HG02970 (cell line): Measurements from ENCODE around the gene TANGO2.

Experiments
- ATAC-seq: cut with Tn5 transposase; IDR thresholded peaks from one replicate; pipeline ENCODE4 v1.9.1; 2021; ENCODE audit warnings: mild to moderate bottlenecking, moderate library complexity, moderate number of reproducible peaks; ENCODE audit not compliant: unreplicated experiment, low FRiP score

TANGO2 gene

DNA sequence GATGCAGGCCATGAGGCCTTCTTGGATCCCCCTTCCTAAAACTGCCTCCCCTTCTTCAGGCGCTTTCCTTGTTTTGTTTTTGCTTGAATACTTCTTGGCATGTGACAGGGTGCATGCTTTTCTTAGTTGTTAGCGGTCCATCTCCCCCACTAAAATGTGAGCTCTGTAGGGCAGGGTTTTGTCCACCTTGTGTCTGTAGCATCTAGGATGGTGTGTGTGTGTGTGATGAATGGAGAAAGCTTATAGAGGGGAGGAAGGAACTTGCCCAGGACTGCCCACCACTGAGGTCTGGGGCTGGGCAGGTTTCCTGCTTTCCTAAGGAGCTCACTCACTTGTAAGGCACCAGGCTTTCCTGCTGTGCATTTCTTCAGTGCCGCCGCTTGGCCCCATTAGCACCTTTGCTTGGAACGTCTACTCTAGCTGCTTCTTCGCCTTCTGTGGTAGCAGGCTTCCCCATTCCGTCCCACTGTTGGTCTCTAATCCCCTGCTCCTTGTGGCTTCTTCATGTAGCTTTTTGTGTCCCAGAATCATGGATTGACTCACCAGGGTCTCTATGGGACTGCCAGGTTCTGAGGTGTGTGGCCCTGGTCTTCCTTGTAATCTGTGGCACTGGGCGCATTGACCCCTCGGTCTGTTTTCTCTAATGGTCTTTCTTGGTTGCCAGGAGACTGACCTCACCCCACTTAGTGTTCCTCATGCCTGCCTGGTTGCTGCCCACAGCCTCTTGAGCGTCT is 62.4 kb downstream of the TANGO2 start:
- ATAC-seq: no peak

DNA sequence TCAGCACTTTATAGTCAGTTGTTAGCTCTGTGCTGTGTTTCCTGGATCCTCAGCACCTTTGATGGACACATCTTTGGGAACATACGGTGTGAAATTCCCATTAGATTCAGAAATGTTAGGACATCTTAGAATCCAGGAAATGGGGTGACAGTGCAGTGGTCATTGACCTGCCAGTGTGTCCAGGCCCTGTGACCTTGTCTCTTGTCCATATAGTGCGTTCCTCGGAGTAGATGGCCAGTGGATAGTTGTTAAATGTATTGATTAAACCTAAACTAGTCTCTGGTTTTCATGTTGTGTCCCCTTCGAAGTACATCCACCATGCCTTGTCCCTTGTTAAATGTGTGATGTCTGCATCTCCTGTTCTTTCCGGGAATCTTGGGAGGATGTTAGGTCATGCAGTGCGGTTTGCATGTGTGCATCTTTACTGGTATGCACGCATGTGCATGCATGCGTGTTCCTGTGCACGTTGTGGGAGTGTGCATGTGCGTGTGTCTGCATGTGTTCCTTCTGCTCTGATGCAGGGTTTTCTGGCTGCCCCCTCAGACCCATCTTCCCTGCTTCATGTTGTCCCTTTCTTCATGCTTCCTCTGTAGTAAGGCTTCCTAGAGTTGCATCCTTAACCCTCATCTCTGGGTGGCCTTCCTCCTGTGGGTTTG is 63.1 kb downstream of the TANGO2 start:
- ATAC-seq: no peak

DNA sequence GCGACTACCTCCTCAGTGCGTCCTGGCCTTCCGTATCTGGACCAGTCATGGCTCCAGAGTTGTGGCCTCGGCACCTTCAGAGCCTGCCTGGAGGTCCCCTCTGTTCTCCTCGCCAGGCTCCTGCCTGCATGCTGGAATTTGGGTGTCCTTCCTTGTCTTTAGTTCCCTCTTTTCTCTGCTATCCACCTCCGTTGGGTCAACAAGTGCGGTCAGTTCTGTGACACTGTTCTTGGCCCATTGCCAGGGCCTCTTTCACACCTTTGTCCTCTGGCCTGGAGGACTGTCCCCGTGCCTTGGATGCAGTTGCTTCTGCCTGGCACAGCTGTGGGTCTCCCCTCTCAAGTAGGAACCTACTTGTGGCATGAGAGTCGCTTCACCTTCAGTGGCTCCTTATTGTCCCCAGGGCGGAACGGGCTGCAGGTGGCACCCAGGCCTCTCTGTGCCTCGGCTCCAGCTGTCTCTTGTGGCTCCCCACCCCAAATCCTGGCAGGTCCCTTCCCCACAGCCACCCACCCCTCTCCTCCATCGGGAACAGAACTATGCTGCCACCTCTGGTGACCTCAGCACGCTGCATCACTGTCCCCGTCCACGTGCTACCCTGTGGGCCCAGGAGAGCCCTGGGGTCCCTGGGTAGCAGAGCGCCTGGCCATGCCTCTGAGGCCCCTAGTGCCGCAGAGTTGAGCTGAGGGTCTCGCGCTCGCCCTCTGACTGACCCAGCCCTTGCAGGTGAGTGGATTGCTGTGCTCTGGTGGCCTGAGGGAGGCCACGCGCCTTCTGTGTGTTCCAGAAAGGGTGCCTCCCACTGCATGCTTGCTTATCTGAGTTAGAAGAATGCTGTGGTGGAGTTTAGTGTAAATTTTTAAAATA is 63.9 kb downstream of the TANGO2 start:
- no peak for ATAC-seq

DNA sequence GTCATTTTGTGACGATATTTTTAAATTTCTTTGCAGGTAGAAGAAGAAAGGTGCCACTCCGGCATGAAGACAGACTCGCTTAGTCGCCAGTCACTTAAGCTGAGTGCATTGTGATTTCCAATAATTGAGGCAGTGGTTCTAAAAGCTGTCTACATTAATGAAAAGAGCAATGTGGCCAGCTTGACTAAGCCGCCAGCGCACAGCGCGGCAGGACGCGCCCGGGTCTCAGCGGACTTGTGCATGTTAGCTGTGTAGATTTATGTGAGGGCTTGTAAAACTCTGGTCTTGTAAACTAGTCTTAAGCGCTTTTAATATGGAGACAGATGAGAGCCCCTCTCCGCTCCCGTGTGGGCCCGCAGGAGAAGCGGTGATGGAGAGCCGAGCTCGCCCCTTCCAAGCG is 64.7 kb downstream of the TANGO2 start:
- ATAC-seq: no peak

DNA sequence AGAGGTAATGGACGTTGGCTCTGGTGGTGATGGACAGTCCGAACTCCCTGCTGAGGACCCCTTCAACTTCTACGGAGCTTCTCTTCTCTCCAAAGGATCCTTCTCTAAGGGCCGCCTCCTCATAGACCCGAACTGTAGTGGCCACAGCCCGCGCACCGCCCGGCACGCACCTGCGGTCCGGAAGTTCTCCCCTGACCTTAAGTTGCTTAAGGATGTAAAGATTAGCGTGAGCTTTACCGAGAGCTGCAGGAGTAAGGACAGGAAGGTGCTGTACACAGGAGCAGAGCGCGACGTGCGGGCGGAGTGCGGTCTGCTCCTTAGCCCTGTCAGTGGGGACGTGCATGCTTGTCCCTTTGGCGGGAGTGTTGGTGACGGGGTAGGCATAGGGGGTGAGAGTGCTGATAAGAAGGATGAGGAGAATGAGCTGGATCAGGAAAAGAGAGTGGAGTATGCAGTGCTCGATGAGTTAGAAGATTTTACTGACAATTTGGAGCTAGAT is 65.2 kb downstream of the TANGO2 start:
- ATAC-seq: no peak

DNA sequence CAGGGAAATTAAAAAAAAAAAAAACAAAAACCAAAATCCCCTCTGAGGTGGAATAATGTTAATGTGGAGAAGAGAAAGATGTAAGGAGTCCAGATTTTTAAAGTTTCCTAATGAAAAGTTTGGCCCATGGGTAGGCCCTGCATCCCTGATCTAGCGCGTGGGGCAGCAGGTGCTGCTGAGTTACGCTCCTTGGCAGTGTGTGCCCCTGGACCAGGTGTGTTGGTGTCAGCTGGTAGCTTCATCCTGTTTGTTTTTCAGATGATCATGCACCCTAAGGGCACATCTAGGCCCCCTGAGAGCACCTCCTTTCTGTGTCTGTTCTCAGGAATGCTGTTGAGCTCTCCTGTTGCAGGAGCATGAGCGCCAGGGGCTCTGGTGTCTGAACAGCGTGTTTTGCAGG is 65.9 kb downstream of the TANGO2 start:
- ATAC-seq: no peak

DNA sequence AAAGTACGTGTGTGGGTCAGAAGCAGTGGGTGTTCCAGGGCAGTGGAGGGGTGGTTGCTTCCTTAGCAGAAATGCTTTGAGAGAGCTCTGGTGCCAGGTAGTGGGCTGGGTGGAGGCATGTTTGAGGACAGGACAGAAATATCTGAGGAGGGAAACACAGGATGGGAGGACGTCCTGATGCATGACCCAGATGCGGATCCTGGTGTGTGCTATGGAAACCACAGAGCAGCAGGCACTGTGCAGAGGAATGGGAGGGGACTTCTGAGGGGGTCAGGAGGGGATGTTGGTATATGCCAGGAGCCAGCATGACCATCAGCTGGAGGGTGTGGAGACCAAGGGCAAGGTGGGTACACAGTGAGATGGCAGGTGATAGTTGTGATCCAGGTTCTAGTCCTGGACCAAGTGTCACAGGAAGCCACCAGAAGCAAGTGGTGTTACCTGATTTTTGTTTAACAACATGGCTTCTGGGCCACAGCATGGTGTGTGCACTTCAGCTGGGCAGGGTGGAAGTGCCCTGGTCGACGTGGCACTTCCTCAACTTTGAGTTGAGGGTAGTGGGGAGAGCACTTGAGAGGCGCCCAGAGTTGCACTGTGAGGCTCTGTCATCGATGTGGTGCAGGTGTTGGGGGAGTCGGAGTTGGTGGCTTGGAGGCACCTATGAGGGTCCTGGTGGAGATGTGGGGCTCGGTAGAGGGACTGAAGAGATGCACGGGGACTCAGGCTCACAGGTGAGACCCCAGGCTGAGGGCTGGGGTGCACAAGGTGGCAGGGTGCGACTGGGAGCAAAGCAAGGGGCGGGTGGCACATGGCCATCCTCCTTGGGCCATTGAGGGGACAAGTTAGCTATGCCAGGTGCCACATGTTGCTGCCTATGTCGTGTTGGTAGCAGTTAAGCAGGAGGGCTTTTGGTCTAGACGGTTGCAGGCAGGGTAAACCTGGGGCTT is 66.7 kb downstream of the TANGO2 start:
- ATAC-seq: no peak

DNA sequence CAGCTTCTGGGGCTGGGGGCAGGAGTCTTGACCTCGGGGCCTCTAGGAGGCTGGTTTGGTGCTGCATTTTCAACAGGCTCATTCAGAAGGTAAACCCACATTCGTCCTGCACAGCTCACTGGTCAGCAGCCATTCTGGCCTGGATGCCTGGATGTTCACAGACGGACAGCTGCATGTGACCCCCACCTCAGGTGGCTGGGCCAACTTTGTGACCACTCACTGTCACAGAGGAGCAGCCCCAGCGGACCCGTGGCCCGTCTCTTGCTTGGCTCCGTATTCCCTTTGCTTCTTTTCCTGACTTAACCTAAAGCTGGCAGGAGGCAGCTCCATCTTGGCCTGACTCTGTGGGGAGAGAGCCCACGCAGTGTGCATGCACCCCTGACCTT is 67.3 kb downstream of the TANGO2 start:
- ATAC-seq: no peak

DNA sequence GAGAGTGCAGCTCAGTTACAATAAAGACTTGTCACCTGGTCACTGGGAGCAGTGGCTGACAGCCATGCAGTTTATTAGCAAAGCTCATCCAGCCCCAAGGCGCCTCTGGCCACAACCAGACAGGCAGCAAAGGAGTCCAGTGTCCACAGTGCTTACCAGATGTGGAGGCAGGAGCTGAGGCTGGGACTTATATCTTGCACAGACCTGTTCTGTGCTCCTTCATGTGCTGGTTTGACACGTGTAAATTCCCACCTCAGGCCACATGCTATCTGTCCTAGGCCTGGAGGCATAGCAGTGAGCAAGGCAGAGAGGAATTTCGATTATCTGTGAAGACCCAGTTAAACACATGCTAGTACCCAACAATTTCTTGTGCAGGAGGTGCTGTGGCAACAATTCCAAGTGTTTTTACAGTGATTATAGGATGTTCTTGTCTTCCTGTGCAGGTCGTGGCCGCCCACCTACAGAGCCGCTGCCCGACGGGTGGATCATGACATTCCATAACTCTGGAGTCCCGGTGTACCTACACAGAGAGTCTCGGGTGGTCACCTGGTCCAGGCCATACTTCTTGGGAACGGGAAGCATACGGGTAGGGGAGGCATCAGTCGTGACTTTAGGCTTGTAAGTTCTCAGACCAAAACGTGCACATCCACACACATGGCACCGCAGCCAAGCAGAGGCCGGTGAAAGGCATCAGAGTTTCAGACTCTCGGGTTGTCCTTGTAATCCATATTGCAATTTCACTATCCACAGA is 68.5 kb downstream of the TANGO2 start:
- ATAC-seq: no peak

DNA sequence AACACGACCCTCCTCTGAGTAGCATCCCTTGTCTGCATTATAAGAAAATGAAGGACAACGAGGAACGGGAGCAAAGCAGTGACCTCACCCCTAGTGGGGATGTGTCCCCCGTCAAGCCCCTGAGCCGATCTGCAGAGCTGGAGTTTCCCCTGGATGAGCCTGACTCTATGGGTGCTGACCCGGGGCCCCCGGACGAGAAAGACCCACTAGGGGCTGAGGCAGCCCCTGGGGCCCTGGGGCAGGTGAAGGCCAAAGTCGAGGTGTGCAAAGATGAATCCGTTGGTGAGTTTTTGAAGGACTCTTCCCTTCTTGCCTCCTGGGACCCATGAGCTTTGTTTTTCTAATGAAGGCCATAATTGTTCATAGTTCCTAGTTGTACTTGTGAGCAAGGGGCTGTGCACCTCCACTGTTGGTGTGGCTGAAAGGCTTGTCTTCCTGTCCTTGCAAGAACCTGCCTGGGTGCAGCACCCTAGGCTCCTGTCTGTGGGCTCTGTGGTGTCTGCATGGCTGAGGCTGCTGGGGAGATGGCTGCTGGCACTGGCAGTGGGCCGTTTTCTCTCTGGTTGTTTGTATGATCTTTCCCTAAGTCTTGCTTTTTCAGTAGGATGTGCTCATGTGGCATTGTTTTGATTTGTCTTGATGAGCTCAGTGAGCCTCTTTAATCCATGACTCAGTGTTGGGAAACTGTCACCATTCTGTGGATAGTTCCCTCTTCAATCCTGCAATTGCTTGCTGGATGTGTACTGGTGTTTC is 69.2 kb downstream of the TANGO2 start:
- no peak for ATAC-seq

DNA sequence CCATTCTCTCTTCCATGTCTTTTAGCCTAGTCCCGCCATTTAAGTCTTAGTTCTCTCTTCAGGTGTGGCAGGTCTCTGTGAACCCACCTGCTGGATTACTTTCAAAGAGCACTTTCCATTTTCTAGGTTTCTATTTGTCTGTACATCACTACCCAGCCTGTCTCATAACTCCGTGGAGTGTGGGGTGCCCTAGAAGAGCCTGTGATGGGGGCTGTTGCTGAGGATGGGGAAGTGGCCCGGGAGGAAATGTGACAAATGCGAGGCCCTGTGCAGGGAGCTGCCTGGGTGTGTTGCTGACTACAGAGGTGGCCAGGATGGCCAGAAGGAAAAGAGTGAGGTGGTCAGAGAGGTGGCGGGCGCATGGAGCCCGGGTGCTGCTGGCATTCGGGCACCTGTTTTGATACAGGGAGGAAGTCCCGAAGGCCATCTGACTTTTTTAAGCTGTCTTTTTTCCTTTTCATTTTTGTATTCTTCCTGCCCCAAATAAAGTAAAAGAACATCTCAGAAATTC is 69.9 kb downstream of the TANGO2 start:
- no peak for ATAC-seq

DNA sequence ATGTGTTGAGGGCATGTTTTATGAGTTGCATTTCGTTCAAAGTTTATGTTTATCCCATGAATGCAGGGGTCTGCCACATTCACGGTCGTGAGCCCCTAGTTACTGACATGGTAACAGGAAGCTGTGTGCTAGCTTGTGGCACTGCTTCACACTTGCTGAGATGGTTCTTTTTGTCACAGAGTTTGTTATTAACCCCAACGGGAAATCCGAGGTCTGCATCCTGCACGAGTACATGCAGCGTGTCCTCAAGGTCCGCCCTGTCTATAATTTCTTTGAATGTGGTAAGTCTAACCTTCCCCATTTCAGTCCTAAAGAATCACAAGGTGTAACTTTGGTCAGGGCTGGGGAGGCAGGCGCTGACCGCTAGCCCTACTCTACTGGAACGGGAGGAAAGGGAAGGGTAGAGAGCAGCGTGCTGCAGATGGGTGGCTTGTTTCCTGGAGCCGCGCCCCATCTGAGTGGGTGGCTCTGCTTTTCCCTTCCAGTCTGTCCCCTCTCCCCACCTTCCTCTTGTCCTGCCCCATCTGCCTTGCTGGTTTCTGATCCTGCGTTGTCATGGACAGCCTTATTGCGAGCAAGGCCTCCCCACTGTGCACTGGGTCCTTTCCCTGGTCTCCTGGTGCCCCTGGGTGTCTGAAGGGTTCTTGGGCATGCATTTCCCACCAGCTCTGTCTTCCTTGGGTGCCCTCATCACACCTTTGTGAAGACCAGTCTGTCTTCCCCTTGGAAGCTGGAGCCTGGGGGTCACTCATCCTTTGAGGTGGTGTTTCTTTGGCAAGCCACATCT is 71.0 kb downstream of the TANGO2 start:
- ATAC-seq: no peak

DNA sequence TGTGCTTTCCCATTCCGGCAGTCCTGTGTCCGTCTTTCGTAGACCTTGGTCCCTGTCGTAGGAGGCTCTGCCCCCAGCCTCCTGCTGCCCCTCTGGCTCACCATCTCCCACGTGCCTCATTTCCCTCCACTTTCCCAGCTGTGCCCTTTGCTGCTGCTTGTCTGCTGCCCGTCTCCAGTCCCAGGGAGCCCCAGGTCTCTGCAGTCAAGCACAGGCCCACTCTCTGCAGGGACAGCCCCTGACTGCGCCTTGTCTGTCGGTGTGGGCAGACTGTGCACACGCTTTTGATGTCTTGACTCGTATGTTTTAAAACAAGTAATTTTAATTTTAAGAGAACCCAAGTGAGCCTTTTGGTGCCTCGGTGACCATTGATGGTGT is 71.6 kb downstream of the TANGO2 start:
- ATAC-seq: no peak

DNA sequence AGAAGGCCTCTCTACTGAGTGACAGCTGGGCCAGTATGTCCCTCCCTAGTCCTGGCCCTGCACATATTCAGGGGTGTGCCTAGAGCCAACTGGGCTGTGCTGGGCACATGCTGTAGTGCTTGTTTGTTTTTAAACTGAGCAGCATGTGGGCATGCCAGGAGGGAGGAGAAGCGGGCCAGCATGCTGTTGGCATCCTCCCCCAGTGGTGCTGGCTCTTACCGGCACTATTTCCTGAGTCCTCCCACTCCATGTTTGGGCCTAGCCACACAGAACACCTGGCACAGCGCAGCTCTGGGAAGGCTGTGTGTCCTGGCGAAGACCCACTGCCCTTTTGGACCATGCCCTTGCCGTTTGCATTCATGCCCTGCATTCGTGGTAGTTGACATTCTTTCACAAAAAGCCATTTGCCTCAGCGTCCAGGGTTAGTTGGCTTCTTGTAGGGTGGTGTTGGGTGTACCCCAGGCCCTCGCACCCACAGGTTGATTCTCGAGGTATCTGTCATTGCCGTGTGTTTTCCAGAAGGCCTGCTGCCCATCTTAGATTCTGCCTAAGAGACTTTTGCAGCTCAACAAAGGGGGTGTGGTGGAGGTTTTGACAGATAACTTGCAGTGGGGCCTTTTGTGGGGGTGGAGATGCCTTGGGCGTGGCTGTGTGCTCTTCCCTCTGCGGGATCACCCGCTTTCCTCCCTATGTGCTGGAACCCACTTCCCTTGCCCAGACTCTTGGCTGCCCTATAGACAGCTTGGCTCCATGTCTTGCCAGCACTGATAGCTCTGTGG is 72.7 kb downstream of the TANGO2 start:
- ATAC-seq: no peak

DNA sequence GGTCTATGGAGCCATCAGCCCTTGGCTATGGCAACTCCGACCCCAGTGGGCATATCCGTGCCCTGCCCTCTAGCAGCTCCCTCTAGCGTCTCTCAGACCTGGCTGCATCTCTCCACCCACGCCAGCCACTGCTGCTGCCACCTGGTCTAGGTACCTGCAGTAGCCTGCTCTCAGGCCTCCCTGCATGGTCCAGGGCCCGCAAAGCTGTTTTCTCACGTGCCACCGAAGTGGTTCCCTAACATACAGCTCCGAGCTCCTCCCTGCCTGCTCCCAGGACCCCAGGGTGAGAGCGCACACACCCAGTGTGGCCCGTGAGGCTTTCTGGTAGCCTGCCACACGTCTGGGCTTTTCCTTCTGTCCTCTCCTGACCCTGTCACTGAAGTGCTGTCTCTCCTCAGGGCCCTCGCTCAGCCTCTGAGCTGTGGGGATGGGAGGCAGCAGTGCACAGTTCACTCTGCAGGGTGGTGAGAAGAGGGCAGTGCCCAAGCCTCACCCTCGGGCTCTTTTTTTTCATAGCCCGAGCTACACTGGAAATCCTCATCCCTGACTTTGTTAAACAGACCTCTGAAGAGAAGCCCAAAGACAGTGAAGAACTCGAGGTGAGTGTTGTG is 73.4 kb downstream of the TANGO2 start:
- ATAC-seq: no peak

DNA sequence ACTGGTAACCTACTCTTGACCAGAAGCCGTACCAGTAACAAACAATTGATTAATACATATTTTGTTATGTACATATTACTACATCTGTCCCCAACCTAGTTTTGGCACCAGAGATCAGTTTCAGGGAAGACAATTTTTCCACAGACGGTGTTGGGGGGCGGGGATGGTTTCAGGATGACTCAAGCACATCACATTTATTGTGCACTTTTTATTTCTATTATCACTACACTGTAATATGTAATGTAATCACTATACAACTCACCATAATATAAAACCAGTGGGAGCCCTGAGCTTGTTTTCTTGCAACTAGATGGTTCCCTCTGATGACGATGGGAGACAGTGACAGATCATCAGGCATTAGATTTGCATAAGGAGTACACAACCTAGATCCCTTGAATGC is 74.6 kb downstream of the TANGO2 start:
- ATAC-seq: no peak
